ACC112 (cell line): ENCODE data around the gene MEI1.
A peak's percentile ranks its signal among the peaks of the same experiment; 100 is the strongest.

Experiments used
- H2AFZ ChIP-seq: fragments of 200-600 bp; sonication (generic); one replicate; pipeline ENCODE4 v1.6.0; 2017; ENCODE audit warnings: antibody characterized with exemption, low read length; ENCODE audit not compliant: unreplicated experiment
- H3K27ac ChIP-seq: fragments of 200-600 bp; sonication (generic); 2 replicates; pipeline ENCODE4 v1.5.1; 2014; ENCODE audit warnings: low read depth, mild to moderate bottlenecking, antibody characterized with exemption, low read length, moderate library complexity
- H3K27me3 ChIP-seq: fragments of 200-600 bp; sonication (generic); 2 replicates; pipeline ENCODE4 v1.6.1; 2014; ENCODE audit warnings: mild to moderate bottlenecking, antibody characterized with exemption, low read length, moderate library complexity, mixed read lengths; ENCODE audit not compliant: insufficient read depth
- H3K36me3 ChIP-seq: fragments of 200-600 bp; sonication (generic); 2 replicates; pipeline ENCODE4 v1.6.1; 2016; ENCODE audit warnings: mild to moderate bottlenecking, antibody characterized with exemption, low read length, moderate library complexity, mixed read lengths; ENCODE audit not compliant: insufficient read depth
- H3K4me1 ChIP-seq: fragments of 200-600 bp; sonication (generic); one replicate; pipeline ENCODE4 v1.6.1; 2016; ENCODE audit warnings: low read length, mixed read lengths; ENCODE audit not compliant: insufficient read depth, unreplicated experiment, control insufficient read depth
- H3K4me3 ChIP-seq: fragments of 200-600 bp; sonication (generic); 2 replicates; pipeline ENCODE4 v1.5.1; 2014; ENCODE audit warnings: mild to moderate bottlenecking, low read depth, low read length
- H3K79me2 ChIP-seq: fragments of 200-600 bp; sonication (generic); one replicate; pipeline ENCODE4 v1.6.0; 2016; ENCODE audit warnings: low read length; ENCODE audit not compliant: control insufficient read depth, unreplicated experiment, insufficient read depth

Gene MEI1

GRCh38 chr22:41781507-41781906 lies 82.2 kb downstream of the MEI1 start:
- Histone ChIP-seq H3K79me2 (no peaks in the 10 kb centered on the region), H3K27me3 (no peaks in the 10 kb centered on the region), H3K36me3 (no peaks in the 10 kb centered on the region), H3K27ac (no peak overlapping the region), H3K4me1 (no peaks in the 10 kb centered on the region), H2AFZ (no peak overlapping the region), H3K4me3 (no peak overlapping the region)

DNA sequence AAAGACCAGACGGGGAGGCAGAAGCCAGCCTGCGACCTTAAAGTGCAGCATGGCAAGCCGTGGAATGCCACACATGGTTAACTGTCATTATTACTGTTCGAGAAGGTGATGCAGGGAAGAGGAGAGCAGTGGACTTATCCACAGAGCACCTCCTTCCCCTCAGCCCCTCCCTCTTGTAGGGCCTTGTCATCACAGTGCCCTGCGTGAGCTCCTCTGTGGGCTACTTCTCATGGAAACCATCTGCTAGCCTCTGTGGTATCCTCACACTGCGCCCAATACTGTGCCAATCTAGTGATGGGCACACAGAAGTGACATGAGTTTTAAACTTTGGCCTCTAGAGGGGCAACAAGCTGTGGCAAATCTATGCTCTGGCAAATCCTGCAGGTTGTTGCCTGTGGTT lies 83.0 kb downstream of the MEI1 start:
- H3K27me3 ChIP-seq = no peaks in the 10 kb centered on the region
- H3K27ac ChIP-seq = no peak overlapping the region
- no peaks in the 10 kb centered on the region for H3K79me2 ChIP-seq
- H3K4me3 ChIP-seq = no peak overlapping the region
- H2AFZ ChIP-seq = no peak overlapping the region
- H3K36me3 ChIP-seq = no peaks in the 10 kb centered on the region
- H3K4me1 ChIP-seq = no peaks in the 10 kb centered on the region

DNA sequence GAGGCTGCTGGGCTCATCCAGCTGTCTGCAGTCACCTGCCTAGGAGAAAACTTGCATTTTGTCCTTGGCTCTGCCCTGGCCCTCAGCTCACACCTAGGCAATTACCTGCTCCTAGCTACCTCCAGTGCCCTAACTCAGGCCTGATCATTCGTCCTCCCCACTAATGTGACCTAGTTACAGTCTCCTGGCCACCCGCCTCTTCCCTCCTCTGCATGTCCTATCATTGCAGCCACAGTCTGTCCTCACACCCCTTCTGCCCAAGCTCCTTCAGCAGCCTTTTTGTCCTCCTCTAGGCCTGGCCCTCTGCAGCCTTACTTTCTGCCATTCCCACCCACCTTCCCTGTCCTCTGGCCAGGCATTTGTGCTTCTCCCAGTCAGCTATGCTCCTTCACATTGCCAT lies 83.4 kb downstream of the MEI1 start:
- no peaks in the 10 kb centered on the region for H3K4me1 ChIP-seq
- no peak overlapping the region for H3K4me3 ChIP-seq
- H3K79me2 ChIP-seq = no peaks in the 10 kb centered on the region
- H3K27ac ChIP-seq = no peak overlapping the region
- no peaks in the 10 kb centered on the region for H3K36me3 ChIP-seq
- no peaks in the 10 kb centered on the region for H3K27me3 ChIP-seq
- H2AFZ ChIP-seq = no peak overlapping the region

DNA sequence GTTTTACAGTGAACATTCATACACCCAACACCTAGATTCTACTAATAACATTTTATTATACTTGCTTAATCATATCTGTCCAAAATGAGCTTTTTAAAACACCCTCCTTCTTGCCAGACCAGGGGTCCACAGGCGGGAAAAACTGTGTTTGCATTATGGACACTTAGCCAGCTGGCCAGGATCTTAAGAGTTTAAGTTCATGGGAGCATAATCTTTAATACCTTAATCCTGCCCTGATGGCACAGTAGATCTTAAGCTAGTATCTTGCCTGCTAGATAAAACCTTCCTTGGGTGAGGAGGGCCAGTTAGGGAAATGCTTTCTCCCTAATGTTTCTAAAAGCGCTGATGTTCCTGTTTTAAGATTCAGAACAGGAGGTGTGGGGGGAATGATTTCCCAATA lies 88.0 kb downstream of the MEI1 start:
- Histone ChIP-seq H3K27ac (no peak overlapping the region), H3K27me3 (no peaks in the 10 kb centered on the region), H3K4me1 (no peaks in the 10 kb centered on the region), H3K79me2 (no peaks in the 10 kb centered on the region), H3K36me3 (no peaks in the 10 kb centered on the region), H2AFZ (no peak overlapping the region), H3K4me3 (no peak overlapping the region)

GRCh38 chr22:41793871-41794270 lies 94.6 kb downstream of the MEI1 start:
- Histone ChIP-seq H3K27me3 (no peaks in the 10 kb centered on the region), H3K4me3 (no peak overlapping the region), H3K4me1 (no peaks in the 10 kb centered on the region), H2AFZ (no peak overlapping the region), H3K36me3 (no peaks in the 10 kb centered on the region), H3K79me2 (no peaks in the 10 kb centered on the region), H3K27ac (no peak overlapping the region)

GRCh38 chr22:41798736-41799135 lies 99.4 kb downstream of the MEI1 start:
- Histone ChIP-seq H2AFZ (no peak overlapping the region), H3K4me3 (no peak overlapping the region), H3K4me1 (peaks cover 13% of the 10 kb centered on the region), H3K36me3 (no peaks in the 10 kb centered on the region), H3K27me3 (no peaks in the 10 kb centered on the region), H3K27ac (no peak overlapping the region), H3K79me2 (peaks cover 5% of the 10 kb centered on the region)

DNA sequence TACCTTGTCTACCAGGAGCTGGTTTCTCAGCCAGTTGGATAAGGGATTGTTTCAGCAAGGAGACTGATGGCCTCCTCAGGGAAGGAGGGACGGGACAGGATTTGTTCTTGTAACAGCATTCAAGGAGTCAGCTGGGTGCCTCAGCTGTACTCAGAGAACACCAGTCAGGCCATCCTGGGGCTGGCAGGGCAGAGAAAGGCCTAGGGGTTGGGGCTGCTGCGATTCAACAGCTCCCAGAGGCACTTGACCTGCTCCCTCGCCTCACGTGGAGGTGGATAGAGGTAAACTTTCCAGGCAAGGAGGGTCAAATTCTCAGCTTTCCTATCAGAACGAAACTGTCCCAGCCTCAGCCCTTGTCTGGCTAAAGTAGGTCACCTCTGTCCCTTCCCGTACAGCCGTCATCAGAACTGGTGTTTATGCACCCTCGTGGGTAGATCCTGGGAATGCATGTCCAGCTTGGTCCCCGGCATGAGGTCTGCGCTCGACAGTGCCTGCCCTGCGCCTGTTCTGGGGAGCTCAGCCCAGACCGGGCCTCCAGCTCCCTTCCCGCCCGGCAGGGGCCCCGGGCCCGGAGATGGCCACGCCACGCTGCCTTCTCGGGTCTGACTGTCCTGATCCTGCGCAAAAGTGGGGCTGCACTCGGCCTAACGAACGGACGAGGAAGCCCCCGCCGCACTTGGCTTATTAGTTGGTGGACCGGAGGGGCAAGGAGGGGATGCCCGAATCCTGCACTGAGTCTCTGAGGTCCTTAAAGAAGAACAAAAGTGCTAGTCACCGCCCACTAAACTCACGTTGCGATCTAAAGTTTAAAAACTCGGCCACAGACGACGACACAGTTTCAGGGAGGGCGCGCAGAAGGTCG lies 100.4 kb downstream of the MEI1 start:
- no peaks in the 10 kb centered on the region for H3K36me3 ChIP-seq
- peak overlapping the region; percentile 100 for H2AFZ ChIP-seq
- H3K27me3 ChIP-seq = no peaks in the 10 kb centered on the region
- H3K79me2 ChIP-seq = peaks cover 5% of the 10 kb centered on the region
- peak overlapping the region; percentile 48 for H3K27ac ChIP-seq
- H3K4me1 ChIP-seq = peaks cover 13% of the 10 kb centered on the region
- peak overlapping the region; percentile 94 for H3K4me3 ChIP-seq

DNA sequence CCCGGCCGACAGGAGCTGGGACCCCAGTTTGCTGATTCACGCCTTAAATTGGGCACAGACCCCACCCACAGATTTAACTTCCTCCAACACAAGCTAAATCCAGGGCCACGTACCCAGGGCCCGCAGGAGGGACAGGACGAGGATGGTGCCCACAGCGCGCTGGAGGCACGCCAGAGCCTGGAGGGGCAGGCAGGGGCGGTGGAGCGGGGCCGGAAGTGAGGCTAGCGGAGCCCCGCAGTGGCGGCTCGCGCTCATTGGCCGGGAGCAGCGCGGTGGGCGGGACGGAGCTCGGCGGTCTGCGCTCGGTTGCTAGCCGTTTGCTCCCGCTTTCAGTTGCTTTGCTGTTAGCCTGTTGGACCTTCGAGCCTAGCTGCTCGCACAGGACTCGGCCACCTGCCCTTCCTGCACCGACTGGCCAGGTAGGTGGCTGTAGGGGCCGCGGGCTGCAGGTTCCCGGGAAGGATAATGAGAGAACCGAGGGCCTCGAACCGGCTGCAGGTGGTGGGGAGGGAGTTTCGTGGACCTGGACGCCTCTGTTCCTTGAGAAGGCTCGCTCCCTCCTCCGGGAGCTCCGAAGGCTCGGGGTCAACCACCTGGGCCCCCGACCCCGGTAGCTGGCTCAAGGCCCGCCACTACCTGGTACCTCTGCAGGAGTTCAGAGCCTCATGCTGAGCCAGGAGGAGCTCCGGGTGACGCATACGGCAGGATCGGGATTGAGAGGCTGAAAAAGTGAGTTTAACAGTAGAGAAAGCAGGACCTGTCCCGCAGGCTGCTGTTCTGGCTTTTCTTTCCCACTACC lies 101.2 kb downstream of the MEI1 start, which contains the start of gene CCDC134:
Gene CCDC134 (plus strand): TSS at position 332 of the 799 bp plus-strand sequence. CDS start 8,212 bp downstream, outside the sequence.
- no peaks in the 10 kb centered on the region for H3K36me3 ChIP-seq
- H3K27me3 ChIP-seq = no peaks in the 10 kb centered on the region
- H3K4me1 ChIP-seq = peaks cover 13% of the 10 kb centered on the region
- peak within 1 kb of the TSS; percentile 48 for H3K27ac ChIP-seq
- H3K79me2 ChIP-seq = peaks cover 5% of the 10 kb centered on the region
- peak within 1 kb of the TSS; percentile 100 for H2AFZ ChIP-seq
- H3K4me3 ChIP-seq = peak within 1 kb of the TSS; percentile 94

DNA sequence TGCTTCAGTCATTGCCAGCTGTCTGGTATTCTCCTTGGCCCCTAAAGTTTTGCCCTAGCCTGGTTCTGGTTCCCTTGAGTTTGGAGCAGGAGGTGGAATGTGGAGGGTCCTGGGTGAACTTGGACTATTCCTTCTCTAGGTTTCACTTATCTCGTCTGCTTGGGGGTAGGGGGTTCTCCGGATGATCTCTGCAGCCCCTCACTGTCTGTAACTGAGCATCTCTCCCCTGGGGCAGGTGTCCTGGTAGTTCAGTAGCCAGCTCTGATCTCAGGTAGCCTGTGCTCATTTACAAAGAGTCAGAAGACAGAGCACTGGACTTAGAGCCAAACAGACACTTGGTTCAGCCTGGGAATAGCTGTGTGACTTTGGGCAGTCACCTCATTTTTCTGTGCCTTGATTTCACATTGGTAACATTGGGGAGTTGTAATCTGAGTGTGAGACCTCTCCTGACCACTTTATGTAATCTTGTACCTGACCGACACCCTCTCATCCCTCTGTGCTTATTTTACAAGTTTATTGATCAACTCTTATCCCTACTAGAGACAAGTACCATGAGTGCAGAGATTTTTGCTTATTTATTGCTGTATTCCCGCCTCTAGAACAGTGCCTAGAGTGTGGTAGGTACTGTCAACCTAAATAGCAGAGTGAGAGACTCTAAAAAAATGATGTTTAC lies 102.0 kb downstream of the MEI1 start:
- Histone ChIP-seq H2AFZ (peak overlapping the region; percentile 12), H3K4me1 (peaks cover 13% of the 10 kb centered on the region), H3K4me3 (peak overlapping the region; percentile 94), H3K27ac (no peak overlapping the region), H3K79me2 (peaks cover 5% of the 10 kb centered on the region), H3K36me3 (no peaks in the 10 kb centered on the region), H3K27me3 (no peaks in the 10 kb centered on the region)

DNA sequence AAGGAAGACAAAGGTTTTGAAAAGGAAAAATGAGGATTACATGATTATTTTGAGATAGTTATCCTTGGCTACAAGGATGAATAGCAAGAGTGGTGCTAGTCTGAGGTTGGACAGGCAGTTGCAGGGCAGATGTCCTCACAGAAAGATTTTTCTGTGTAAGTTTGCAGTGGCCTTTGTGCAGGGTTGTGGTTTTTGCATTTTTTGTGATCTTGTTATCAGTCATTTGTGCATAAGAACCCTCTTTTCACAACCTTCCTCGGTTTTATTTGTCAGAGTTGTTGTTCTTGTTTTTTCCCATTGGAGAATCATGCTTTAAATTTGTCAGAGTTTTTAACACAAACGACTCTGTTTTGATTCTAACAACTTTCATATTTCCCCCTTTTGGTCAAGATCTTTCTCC lies 102.6 kb downstream of the MEI1 start:
- no peaks in the 10 kb centered on the region for H3K27me3 ChIP-seq
- H3K79me2 ChIP-seq = peaks cover 5% of the 10 kb centered on the region
- H3K4me3 ChIP-seq = peak overlapping the region; percentile 94
- H2AFZ ChIP-seq = no peak overlapping the region
- no peak overlapping the region for H3K27ac ChIP-seq
- no peaks in the 10 kb centered on the region for H3K36me3 ChIP-seq
- peaks cover 13% of the 10 kb centered on the region for H3K4me1 ChIP-seq
